ENCODE results near the gene CR1. TPM values are rescaled to one million over a fixed set of nuclear protein-coding genes. Genes with fewer than 3 reads are reported as not detected.
"Not testable (repeated sequence)": the region's sequence is repeated elsewhere in the genome, so short reads cannot be mapped to it uniquely, and the experiment has no call there.

Gene CR1
- total RNA-seq, 2 experiments from 2014 or later: not detected

DNA sequence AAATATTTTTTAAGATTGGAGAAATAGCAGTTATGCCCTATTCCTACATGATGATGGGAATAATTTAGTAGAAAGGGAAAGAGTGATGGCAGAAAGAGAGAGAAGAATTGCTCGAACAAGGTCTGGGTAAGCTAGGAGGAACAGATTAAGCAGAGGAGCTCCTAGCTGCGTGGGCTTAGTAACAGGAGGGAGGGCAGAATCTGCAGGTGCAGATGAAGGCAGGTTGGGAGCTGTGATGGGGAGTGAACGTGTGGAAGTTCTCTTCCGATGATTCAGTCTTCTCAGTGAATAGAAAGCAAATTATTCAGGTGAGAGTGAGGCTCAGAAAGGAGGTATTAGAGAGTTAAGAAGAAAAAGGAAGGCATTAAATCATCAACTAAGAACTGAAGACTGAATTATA is 8.3 kb upstream of the CR1 start:
- intact Hi-C loops (cut with micrococcal nuclease; ENCODE audit: unreplicated experiment): no loop called here
- no peaks in the 10 kb centered on the region for H3K9me2 ChIP-seq (ENCODE audit: insufficient read depth, low read length)
- no peaks in the 10 kb centered on the region for H4K20me1 ChIP-seq (ENCODE audit: insufficient read depth, low read length)
- CTCF ChIA-PET (ENCODE audit: unreplicated experiment): no interaction called here
- no peak overlapping the region for H3K4me2 ChIP-seq (ENCODE audit: low read length)
- POLR2A ChIA-PET: interaction anchor here (1.3 to 1.7 kb wide), 2 partner anchors 27 to 82 kb away, joined by 3 to 6 read pairs; no protein-coding TSS in a partner anchor
- H2AFZ ChIP-seq (ENCODE audit: low read length): no peak overlapping the region
- no peaks in the 10 kb centered on the region for H3K9me3 ChIP-seq (ENCODE audit: low read length)
- no peaks in the 10 kb centered on the region for H3K36me3 ChIP-seq (ENCODE audit: insufficient read depth, low read length)
- BruUV-seq (replicated peaks): no TSS peak
- no peak for DNase-seq (ENCODE audit: low spot score)
- no peak overlapping the region for H3K4me3 ChIP-seq (ENCODE audit: low read depth, low read length, poor library complexity, severe bottlenecking)
- H3K79me2 ChIP-seq (ENCODE audit: insufficient read depth, low read depth, low read length): no peaks in the 10 kb centered on the region
- no peaks in the 10 kb centered on the region for H3K4me1 ChIP-seq (ENCODE audit: insufficient read depth, low read length, poor library complexity, severe bottlenecking)
- TF ChIP-seq EZH2phosphoT487 (IDR thresholded peaks at IDR 0.05; ENCODE audit: borderline replicate concordance, low read depth, low read length): no peak
- TF ChIP-seq, protein P1, sequence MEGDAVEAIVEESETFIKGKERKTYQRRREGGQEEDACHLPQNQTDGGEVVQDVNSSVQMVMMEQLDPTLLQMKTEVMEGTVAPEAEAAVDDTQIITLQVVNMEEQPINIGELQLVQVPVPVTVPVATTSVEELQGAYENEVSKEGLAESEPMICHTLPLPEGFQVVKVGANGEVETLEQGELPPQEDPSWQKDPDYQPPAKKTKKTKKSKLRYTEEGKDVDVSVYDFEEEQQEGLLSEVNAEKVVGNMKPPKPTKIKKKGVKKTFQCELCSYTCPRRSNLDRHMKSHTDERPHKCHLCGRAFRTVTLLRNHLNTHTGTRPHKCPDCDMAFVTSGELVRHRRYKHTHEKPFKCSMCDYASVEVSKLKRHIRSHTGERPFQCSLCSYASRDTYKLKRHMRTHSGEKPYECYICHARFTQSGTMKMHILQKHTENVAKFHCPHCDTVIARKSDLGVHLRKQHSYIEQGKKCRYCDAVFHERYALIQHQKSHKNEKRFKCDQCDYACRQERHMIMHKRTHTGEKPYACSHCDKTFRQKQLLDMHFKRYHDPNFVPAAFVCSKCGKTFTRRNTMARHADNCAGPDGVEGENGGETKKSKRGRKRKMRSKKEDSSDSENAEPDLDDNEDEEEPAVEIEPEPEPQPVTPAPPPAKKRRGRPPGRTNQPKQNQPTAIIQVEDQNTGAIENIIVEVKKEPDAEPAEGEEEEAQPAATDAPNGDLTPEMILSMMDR (conservative IDR thresholded peaks at IDR 0.05; ENCODE audit: low read length): no peak
- H3K27ac ChIP-seq (ENCODE audit: low read depth, low read length, poor library complexity, severe bottlenecking): no peak overlapping the region

DNA sequence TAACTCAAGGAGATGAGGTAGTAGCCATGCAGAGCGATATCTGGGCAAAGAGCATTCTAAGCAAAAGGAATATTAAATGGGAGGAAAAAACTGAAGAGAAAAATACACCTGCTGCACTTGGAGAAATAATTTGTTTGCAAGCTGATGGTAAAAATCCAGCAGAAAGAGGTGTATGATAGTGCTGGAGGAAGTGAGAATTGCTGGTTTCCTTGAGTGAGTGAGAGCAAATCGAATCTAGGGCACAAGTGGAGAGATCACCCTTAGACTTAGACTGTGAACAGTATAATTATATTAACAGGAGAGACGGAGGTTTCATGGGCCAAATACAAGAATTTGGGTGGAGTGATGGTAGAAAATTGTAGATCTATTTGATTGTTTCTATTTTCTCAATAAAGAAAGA is 2.7 kb upstream of the CR1 start:
- Histone ChIP-seq H2AFZ (ENCODE audit: low read length) (no peak overlapping the region), H3K36me3 (ENCODE audit: insufficient read depth, low read length) (no peaks in the 10 kb centered on the region), H3K4me2 (ENCODE audit: low read length) (no peak overlapping the region), H4K20me1 (ENCODE audit: insufficient read depth, low read length) (no peaks in the 10 kb centered on the region), H3K27ac (ENCODE audit: low read depth, low read length, poor library complexity, severe bottlenecking) (no peak overlapping the region), H3K4me1 (ENCODE audit: insufficient read depth, low read length, poor library complexity, severe bottlenecking) (peaks cover 10% of the 10 kb centered on the region), H3K79me2 (ENCODE audit: insufficient read depth, low read depth, low read length) (no peaks in the 10 kb centered on the region), H3K9me2 (ENCODE audit: insufficient read depth, low read length) (no peaks in the 10 kb centered on the region), H3K9me3 (ENCODE audit: low read length) (no peaks in the 10 kb centered on the region), H3K4me3 (ENCODE audit: low read depth, low read length, poor library complexity, severe bottlenecking) (no peak overlapping the region)
- no peak for DNase-seq (ENCODE audit: low spot score)
- no TSS peak for BruUV-seq (replicated peaks)
- ChIA-PET CTCF (ENCODE audit: unreplicated experiment) (no interaction called here), POLR2A (no interaction called here)
- TF ChIP-seq, protein P1 (conservative IDR thresholded peaks at IDR 0.05; ENCODE audit: low read length): no peak
- no peak for TF ChIP-seq EZH2phosphoT487 (IDR thresholded peaks at IDR 0.05; ENCODE audit: borderline replicate concordance, low read depth, low read length)
- intact Hi-C loops (cut with micrococcal nuclease; ENCODE audit: unreplicated experiment): no loop called here

DNA sequence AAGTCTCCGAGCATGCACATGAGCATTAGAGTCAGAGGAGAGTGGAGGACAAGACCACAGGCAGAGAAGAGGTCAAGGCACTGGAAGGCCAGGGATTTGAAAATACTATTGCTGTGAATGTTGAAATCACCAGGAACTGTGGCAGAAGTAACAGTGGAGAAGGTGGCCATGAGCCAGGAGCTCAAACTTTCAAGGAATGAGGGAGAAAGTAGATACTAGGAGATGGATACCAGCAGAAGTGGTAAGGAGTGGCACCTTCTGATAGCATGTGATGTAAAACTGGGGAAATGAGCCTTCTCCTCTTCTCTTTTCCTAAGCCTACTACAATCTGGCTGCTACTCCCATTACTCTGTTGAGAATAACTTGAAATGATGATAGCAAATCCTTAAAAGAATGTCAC is 1.8 kb upstream of the CR1 start:
- Histone ChIP-seq H3K4me1 (ENCODE audit: insufficient read depth, low read length, poor library complexity, severe bottlenecking) (peaks cover 10% of the 10 kb centered on the region), H3K79me2 (ENCODE audit: insufficient read depth, low read depth, low read length) (no peaks in the 10 kb centered on the region), H3K4me2 (ENCODE audit: low read length) (no peak overlapping the region), H4K20me1 (ENCODE audit: insufficient read depth, low read length) (no peaks in the 10 kb centered on the region), H3K9me2 (ENCODE audit: insufficient read depth, low read length) (no peaks in the 10 kb centered on the region), H3K27ac (ENCODE audit: low read depth, low read length, poor library complexity, severe bottlenecking) (no peak overlapping the region), H3K9me3 (ENCODE audit: low read length) (no peaks in the 10 kb centered on the region), H3K4me3 (ENCODE audit: low read depth, low read length, poor library complexity, severe bottlenecking) (no peak overlapping the region), H2AFZ (ENCODE audit: low read length) (no peak overlapping the region), H3K36me3 (ENCODE audit: insufficient read depth, low read length) (no peaks in the 10 kb centered on the region)
- TF ChIP-seq, protein P1 (conservative IDR thresholded peaks at IDR 0.05; ENCODE audit: low read length): no peak
- TF ChIP-seq EZH2phosphoT487 (IDR thresholded peaks at IDR 0.05; ENCODE audit: borderline replicate concordance, low read depth, low read length): no peak
- intact Hi-C loops (cut with micrococcal nuclease; ENCODE audit: unreplicated experiment): no loop called here
- DNase-seq (ENCODE audit: low spot score): no peak
- ChIA-PET CTCF (ENCODE audit: unreplicated experiment) (no interaction called here), POLR2A (no interaction called here)
- BruUV-seq (replicated peaks): no TSS peak

DNA sequence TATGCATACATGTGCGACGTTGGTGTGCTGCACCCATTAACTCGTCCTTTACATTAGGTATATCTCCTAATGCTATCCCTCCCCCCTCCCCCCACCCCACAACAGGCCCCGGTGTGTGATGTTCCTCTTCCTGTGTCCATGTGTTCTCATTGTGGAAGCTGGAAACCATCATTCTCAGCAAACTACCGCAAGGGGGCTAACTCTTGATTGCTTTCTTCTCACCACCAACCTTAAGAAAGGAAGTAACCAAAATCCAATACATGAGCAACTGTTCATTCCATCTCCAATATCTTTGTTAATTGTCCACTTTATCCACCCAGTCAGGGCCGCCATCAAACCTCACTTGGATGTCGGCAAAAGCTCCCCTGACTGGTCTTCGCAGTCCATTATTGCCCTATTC is 676 bp upstream of the CR1 start:
- DNase-seq (ENCODE audit: low spot score); H3K4me1 ChIP-seq (ENCODE audit: insufficient read depth, low read length, poor library complexity, severe bottlenecking); POLR2A ChIA-PET; H3K79me2 ChIP-seq (ENCODE audit: insufficient read depth, low read depth, low read length); H4K20me1 ChIP-seq (ENCODE audit: insufficient read depth, low read length); H3K9me2 ChIP-seq (ENCODE audit: insufficient read depth, low read length); BruUV-seq (replicated peaks); H3K9me3 ChIP-seq (ENCODE audit: low read length); CTCF ChIA-PET (ENCODE audit: unreplicated experiment); H3K36me3 ChIP-seq (ENCODE audit: insufficient read depth, low read length); H3K27ac ChIP-seq (ENCODE audit: low read depth, low read length, poor library complexity, severe bottlenecking): not testable (repeated sequence)
- intact Hi-C loops (cut with micrococcal nuclease; ENCODE audit: unreplicated experiment): loop anchor here (5.0 kb wide), 1 partner anchor 173 kb away; the partner anchor contains the start of gene CD55
- Histone ChIP-seq H3K4me2 (ENCODE audit: low read length) (peak overlapping the region; percentile 56), H2AFZ (ENCODE audit: low read length) (peak overlapping the region; percentile 42; the same call in 1 of the 2 replicates), H3K4me3 (ENCODE audit: low read depth, low read length, poor library complexity, severe bottlenecking) (peak overlapping the region; percentile 52)

All from OCI-LY7 (cell line).